Measurements from ENCODE around the gene HUWE1. TPM values are rescaled to one million over a fixed set of nuclear protein-coding genes. Genes with fewer than 3 reads are reported as not detected.

Gene HUWE1
- total and polyA plus RNA-seq, 9 of the 15 experiments (the other 6 are each of a cell fraction or from before 2014, with no cell fraction given) = 23.9 to 204 (median 65.1) TPM

GRCh38 chrX:53682885-53683555 is 3.5 kb downstream of the HUWE1 start (continued):
- TF ChIP-seq ZKSCAN8 (CRISPR knock-in tag; IDR thresholded peaks at IDR 0.05) (no peak), ZBTB17 (CRISPR knock-in tag; IDR thresholded peaks at IDR 0.05) (no peak), LARP7 (IDR thresholded peaks at IDR 0.05) (no peak), POLR2AphosphoS5 (IDR thresholded peaks at IDR 0.05; ENCODE audit: control insufficient read depth, insufficient read depth, low read depth, low read length) (no peak), ZNF75A (CRISPR knock-in tag; IDR thresholded peaks at IDR 0.05) (no peak), ZKSCAN3 (CRISPR knock-in tag; IDR thresholded peaks at IDR 0.05) (no peak), ZBTB7A (IDR thresholded peaks at IDR 0.05; ENCODE audit: borderline replicate concordance, control insufficient read depth, low read depth, low read length) (peak; percentile 16; the same call in 1 of the 2 replicates), ZNF197 (CRISPR knock-in tag; IDR thresholded peaks at IDR 0.05; ENCODE audit: low read depth) (no peak), PURB (CRISPR knock-in tag; IDR thresholded peaks at IDR 0.05; ENCODE audit: low read depth) (no peak), ZNF282 (CRISPR knock-in tag; IDR thresholded peaks at IDR 0.05) (no peak), CREM (IDR thresholded peaks at IDR 0.05; ENCODE audit: low read depth) (no peak), ELF1 (tag; IDR thresholded peaks at IDR 0.05) (no peak), CREBBP (IDR thresholded peaks at IDR 0.05; ENCODE audit: low read depth, low read length) (no peak), PHF21A (IDR thresholded peaks at IDR 0.05; ENCODE audit: borderline replicate concordance, low read depth) (no peak), ZBTB9 (CRISPR knock-in tag; IDR thresholded peaks at IDR 0.05) (no peak), STAT5A (IDR thresholded peaks at IDR 0.05; ENCODE audit: borderline replicate concordance, low read length) (no peak), NFYB (IDR thresholded peaks at IDR 0.05; ENCODE audit: extremely low read depth, insufficient read length) (no peak)
- TF ChIP-seq, protein P1, sequence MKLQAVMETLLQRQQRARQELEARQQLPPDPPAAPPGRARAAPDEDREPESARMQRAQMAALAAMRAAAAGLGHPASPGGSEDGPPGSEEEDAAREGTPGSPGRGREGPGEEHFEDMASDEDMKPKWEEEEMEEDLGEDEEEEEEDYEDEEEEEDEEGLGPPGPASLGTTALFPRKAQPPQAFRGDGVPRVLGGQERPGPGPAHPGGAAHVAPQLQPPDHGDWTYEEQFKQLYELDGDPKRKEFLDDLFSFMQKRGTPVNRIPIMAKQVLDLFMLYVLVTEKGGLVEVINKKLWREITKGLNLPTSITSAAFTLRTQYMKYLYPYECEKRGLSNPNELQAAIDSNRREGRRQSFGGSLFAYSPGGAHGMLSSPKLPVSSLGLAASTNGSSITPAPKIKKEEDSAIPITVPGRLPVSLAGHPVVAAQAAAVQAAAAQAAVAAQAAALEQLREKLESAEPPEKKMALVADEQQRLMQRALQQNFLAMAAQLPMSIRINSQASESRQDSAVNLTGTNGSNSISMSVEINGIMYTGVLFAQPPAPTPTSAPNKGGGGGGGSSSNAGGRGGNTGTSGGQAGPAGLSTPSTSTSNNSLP (IDR thresholded peaks at IDR 0.05; ENCODE audit: borderline replicate concordance, low read depth, low read length) = no peak
- TF ChIP-seq, protein P2, sequence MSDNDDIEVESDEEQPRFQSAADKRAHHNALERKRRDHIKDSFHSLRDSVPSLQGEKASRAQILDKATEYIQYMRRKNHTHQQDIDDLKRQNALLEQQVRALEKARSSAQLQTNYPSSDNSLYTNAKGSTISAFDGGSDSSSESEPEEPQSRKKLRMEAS (CRISPR knock-in tag; IDR thresholded peaks at IDR 0.05) = no peak

Measured in K562 (cell line).